ENCODE results near the gene TMED4. TPM values are rescaled to one million over a fixed set of nuclear protein-coding genes. Genes with fewer than 3 reads are reported as not detected.

TMED4 gene
- total and polyA plus RNA-seq, 2 of the 13 experiments (the other 11 are each of a cell fraction or from before 2014, with no cell fraction given): 81.4 to 109 TPM

DNA sequence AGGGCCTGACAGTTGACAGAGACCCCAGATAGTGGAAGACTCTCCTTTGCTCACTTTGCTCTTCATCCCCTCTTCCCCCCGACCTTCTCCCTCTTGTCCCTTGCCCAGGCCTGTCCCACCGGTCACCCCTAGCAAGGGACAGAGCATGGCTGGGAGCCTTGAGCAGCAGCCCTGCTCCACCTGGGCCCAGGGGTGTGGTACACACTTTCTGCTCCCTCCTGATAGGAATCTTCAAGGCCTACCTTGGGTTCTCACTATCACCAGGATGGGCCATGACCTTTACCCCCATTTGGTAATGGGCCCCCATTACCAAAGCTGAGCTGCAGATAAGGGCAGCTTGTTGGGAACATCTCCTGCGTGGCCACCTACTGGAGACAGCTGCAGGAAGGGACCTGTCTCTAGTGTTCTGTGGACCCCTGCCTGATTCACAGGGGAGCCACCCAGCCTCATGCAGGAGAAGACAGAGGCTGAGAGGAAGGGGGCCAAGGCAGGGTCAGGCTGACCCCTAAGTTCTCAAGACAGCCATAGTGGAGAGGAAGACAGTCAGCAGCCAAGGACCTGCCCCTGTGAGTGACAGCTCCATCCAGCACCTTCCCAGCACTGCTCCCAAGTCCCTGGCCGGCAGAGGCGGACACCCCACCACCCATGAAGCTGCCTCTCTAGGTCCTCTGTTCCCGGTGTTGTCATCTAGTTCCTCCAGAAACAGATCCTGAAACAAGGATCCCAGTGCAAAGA is 40.0 kb downstream of the TMED4 start (continued):
- TF ChIP-seq, protein P1, sequence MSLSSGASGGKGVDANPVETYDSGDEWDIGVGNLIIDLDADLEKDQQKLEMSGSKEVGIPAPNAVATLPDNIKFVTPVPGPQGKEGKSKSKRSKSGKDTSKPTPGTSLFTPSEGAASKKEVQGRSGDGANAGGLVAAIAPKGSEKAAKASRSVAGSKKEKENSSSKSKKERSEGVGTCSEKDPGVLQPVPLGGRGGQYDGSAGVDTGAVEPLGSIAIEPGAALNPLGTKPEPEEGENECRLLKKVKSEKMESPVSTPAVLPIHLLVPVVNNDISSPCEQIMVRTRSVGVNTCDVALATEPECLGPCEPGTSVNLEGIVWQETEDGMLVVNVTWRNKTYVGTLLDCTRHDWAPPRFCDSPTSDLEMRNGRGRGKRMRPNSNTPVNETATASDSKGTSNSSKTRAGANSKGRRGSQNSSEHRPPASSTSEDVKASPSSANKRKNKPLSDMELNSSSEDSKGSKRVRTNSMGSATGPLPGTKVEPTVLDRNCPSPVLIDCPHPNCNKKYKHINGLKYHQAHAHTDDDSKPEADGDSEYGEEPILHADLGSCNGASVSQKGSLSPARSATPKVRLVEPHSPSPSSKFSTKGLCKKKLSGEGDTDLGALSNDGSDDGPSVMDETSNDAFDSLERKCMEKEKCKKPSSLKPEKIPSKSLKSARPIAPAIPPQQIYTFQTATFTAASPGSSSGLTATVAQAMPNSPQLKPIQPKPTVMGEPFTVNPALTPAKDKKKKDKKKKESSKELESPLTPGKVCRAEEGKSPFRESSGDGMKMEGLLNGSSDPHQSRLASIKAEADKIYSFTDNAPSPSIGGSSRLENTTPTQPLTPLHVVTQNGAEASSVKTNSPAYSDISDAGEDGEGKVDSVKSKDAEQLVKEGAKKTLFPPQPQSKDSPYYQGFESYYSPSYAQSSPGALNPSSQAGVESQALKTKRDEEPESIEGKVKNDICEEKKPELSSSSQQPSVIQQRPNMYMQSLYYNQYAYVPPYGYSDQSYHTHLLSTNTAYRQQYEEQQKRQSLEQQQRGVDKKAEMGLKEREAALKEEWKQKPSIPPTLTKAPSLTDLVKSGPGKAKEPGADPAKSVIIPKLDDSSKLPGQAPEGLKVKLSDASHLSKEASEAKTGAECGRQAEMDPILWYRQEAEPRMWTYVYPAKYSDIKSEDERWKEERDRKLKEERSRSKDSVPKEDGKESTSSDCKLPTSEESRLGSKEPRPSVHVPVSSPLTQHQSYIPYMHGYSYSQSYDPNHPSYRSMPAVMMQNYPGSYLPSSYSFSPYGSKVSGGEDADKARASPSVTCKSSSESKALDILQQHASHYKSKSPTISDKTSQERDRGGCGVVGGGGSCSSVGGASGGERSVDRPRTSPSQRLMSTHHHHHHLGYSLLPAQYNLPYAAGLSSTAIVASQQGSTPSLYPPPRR (CRISPR knock-in tag; IDR thresholded peaks at IDR 0.05; ENCODE audit: borderline replicate concordance): 0 out of 2 replicates have a peak, but pooled peaks have one; percentile 30
- TF ChIP-seq SSRP1 (CRISPR knock-in tag; IDR thresholded peaks at IDR 0.05) (peak; percentile 76; the same call in 1 of the 2 replicates), ZBTB7B (CRISPR knock-in tag; IDR thresholded peaks at IDR 0.05) (peak; percentile 73), NR2F1 (CRISPR knock-in tag; IDR thresholded peaks at IDR 0.05) (peak; percentile 19 to 50; a peak in 1 of 4 replicates), RFXANK (CRISPR knock-in tag; IDR thresholded peaks at IDR 0.05) (no peak), NR2F6 (IDR thresholded peaks at IDR 0.05) (peak; percentile 84), NR2F6 (CRISPR knock-in tag; IDR thresholded peaks at IDR 0.05) (peak; percentile 71; the same call in 1 of the 2 replicates), CEBPG (CRISPR knock-in tag; IDR thresholded peaks at IDR 0.05) (peak; percentile 42; the same call in 1 of the 2 replicates), FOXJ3 (CRISPR knock-in tag; IDR thresholded peaks at IDR 0.05; ENCODE audit: borderline replicate concordance) (no peak), IKZF1 (IDR thresholded peaks at IDR 0.05) (no peak), HMG20B (CRISPR knock-in tag; conservative IDR thresholded peaks at IDR 0.05) (no peak), SIN3B (IDR thresholded peaks at IDR 0.05; ENCODE audit: low read length) (no peak), CBX5 (CRISPR knock-in tag; IDR thresholded peaks at IDR 0.05; ENCODE audit: borderline replicate concordance) (no peak)
- TF ChIP-seq, protein P2, sequence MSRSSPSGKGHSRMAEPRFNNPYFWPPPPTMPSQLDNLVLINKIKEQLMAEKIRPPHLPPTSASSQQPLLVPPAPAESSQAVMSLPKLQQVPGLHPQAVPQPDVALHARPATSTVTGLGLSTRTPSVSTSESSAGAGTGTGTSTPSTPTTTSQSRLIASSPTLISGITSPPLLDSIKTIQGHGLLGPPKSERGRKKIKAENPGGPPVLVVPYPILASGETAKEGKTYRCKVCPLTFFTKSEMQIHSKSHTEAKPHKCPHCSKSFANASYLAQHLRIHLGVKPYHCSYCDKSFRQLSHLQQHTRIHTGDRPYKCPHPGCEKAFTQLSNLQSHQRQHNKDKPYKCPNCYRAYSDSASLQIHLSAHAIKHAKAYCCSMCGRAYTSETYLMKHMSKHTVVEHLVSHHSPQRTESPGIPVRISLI (CRISPR knock-in tag; IDR thresholded peaks at IDR 0.05; ENCODE audit: borderline replicate concordance): peak; percentile 27; the same call in 1 of the 2 replicates
- TF ChIP-seq, protein P3, sequence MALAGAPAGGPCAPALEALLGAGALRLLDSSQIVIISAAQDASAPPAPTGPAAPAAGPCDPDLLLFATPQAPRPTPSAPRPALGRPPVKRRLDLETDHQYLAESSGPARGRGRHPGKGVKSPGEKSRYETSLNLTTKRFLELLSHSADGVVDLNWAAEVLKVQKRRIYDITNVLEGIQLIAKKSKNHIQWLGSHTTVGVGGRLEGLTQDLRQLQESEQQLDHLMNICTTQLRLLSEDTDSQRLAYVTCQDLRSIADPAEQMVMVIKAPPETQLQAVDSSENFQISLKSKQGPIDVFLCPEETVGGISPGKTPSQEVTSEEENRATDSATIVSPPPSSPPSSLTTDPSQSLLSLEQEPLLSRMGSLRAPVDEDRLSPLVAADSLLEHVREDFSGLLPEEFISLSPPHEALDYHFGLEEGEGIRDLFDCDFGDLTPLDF (CRISPR knock-in tag; IDR thresholded peaks at IDR 0.05): 0 out of 2 replicates have a peak, but pooled peaks have one; percentile 3
- TF ChIP-seq, protein P4, sequence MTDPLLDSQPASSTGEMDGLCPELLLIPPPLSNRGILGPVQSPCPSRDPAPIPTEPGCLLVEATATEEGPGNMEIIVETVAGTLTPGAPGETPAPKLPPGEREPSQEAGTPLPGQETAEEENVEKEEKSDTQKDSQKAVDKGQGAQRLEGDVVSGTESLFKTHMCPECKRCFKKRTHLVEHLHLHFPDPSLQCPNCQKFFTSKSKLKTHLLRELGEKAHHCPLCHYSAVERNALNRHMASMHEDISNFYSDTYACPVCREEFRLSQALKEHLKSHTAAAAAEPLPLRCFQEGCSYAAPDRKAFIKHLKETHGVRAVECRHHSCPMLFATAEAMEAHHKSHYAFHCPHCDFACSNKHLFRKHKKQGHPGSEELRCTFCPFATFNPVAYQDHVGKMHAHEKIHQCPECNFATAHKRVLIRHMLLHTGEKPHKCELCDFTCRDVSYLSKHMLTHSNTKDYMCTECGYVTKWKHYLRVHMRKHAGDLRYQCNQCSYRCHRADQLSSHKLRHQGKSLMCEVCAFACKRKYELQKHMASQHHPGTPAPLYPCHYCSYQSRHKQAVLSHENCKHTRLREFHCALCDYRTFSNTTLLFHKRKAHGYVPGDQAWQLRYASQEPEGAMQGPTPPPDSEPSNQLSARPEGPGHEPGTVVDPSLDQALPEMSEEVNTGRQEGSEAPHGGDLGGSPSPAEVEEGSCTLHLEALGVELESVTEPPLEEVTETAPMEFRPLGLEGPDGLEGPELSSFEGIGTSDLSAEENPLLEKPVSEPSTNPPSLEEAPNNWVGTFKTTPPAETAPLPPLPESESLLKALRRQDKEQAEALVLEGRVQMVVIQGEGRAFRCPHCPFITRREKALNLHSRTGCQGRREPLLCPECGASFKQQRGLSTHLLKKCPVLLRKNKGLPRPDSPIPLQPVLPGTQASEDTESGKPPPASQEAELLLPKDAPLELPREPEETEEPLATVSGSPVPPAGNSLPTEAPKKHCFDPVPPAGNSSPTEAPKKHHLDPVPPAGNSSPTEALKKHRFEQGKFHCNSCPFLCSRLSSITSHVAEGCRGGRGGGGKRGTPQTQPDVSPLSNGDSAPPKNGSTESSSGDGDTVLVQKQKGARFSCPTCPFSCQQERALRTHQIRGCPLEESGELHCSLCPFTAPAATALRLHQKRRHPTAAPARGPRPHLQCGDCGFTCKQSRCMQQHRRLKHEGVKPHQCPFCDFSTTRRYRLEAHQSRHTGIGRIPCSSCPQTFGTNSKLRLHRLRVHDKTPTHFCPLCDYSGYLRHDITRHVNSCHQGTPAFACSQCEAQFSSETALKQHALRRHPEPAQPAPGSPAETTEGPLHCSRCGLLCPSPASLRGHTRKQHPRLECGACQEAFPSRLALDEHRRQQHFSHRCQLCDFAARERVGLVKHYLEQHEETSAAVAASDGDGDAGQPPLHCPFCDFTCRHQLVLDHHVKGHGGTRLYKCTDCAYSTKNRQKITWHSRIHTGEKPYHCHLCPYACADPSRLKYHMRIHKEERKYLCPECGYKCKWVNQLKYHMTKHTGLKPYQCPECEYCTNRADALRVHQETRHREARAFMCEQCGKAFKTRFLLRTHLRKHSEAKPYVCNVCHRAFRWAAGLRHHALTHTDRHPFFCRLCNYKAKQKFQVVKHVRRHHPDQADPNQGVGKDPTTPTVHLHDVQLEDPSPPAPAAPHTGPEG (CRISPR knock-in tag; IDR thresholded peaks at IDR 0.05): no peak
